IPS-11a (cell line): ENCODE results near the gene RNF7.
"Not testable (repeated sequence)": the region's sequence is repeated elsewhere in the genome, so short reads cannot be mapped to it uniquely, and the experiment has no call there.

Experiments used
- H3K4me3 ChIP-seq: one replicate; pipeline ENCODE4 v1.5.1; 2013; ENCODE audit warnings: low read depth, low read length, control low read depth

Gene RNF7

DNA sequence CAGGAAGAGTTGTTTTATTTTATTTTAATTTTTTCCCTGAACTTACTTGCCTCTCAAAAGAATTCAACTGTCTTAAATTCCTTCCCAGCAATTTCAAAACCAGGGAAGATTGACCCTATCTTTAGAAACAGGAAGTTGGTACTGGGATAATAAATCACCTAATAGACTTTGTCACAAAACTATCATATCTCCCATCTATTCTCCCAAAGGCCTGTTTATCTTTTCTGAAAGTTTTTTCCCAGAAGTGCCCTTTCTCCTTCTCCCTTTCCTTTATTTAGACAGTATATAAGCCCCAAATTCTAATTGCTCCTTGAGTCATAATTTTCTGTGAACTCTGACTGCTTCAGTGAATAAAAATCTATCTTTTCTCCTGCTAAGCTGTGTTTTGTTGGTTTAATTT lies 2.9 kb upstream of the RNF7 start:
- H3K4me3 ChIP-seq, result no peak overlapping the region

DNA sequence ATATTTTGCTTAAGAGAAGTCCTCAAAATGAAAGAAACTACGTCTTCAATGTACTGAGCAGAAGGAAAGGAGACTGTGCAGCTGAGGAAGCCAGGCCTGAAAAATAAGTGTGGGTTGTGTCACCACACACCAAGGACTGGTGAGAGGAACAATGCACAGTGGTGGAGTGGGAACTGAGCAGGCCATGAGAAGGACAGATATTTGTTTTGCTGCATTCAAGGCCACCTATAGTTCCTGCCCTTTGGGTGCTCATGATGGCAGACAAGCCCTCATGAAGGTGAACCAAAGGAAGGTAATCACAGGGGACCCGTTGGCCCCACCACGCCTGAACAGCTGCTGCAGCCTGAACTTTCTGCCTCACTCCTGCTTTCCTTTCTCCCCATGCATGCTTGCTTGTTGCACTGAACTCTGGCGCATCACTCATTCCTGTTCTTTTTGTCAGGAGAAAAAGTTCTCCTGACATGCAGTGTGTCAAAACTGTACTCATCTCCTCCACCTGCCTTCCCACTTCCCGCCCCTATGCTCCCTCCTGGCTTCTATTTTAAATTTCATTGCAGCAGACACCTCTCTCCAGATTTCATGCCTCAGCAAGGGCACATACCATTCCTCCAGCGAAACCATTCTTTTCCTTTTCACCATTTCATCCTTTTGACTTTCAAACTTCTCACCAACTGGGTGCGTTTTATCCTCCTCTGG lies 2.2 kb upstream of the RNF7 start:
- H3K4me3 ChIP-seq, result no peak overlapping the region

DNA sequence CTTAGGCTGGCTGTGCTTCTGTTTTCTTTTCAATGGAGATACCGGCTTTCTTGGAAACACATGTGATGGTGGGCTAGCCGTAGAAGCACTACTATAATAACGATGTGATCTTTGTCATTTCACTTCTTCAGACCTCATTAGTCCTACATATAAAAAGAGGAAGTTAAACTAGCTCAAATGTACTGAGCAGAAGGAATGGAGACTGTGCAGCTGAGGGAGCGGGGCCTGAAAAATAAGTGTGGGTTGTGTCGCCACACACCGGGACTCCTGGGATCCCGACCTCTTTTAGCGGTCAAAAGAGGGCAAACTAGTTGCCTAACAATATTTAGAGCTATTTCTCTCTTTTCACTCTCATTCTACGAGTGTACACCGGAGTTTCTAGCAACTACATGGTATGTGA lies 1.0 kb upstream of the RNF7 start:
- H3K4me3 ChIP-seq, result no peak overlapping the region

DNA sequence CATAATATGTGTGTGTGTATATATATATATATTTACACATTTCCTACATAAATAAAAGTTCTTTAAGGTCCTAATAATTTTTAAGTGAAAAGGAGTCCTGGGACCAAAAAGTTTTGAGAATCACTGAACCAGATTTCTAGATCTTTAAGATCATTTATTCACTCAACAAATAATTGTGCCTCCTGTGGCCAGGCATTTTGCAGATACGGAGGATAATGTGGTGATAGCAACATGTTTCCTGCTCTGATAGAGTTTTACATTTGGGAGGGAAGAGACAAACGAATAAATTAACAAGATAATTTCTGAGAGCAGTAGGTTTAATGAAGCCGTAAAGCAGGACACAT lies 448 bp upstream of the RNF7 start:
- H3K4me3 ChIP-seq, result peak overlapping the region; percentile 38

DNA sequence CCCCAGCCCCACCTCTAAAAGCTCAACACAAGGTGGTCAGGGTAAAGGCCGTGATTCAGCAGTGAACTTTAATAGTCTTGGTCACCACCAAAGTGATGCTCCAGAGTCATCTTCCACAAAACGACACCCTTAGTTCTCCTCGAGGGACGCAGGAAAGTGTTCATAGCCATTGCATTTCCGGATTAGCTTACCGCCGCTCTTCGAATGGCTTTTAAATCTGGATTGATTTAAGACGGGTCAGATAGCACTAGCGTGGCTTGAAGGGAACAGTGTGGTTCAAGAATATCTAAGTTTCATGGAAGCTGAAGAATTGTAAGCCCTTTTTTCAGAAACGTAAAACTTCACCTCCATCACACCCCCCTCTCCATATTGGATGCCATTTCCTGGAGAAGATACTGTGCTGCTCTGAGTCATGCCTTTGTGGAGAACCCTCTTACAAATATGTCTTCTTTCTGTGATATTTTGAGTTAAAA lies 829 bp downstream of the RNF7 start:
- H3K4me3 ChIP-seq, result peak overlapping the region; percentile 96

DNA sequence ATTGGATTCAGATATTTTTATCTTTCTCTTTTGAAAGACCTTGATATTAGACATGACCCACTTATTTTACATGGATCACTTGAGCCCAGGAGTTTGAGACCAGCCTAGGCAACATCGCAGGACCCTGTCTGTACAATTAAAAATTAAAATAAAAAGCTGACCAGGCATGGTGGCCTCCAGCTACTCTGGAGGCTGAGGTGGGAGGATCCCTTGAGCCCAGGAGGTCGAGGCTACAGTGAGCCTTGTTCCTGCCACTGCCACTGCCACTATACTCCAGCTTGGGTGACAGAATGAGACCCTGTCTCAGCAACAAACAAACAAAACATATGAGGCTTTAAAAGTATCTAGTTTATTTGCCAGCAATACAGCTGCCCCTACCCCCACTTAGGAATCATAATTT lies 1.6 kb downstream of the RNF7 start:
- peak overlapping the region; percentile 96 for H3K4me3 ChIP-seq

DNA sequence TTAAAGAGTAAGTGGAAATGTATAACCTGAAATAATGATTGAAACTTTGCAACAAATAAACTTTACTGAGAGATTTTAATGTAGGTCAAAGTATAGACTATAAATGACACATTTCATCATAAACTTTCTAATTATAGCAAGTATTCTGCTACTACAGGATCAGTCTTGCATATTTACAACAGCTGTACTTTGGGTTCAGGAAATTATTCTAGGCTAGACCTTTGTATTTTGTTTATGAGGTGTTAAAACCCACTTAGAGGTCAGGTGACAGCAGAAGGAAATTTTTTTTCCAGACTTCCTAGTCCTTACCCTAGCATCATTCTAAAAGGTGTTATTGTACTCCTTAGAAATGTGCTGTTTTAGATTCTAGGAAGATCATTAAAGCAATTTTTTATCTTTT lies 2.3 kb downstream of the RNF7 start:
- H3K4me3 ChIP-seq, result no peak overlapping the region

DNA sequence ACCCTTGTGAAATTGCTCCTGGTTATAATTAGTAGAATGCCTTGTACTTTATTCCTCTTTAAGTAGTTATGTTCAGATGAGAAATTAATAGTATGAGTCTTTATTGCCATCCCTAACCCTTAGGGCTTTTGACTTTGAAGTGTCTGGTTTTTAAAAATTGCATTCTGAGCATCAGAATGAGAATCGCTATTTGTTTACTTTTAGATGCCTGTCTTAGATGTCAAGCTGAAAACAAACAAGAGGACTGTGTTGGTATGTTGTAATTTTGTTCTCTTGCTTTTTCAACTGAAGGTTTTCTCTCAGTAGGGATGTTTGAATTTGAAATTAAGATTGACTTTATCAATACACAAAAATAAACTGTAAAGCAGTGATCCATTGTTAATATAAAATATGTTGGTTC lies 5.2 kb downstream of the RNF7 start:
- H3K4me3 ChIP-seq, result no peak overlapping the region

DNA sequence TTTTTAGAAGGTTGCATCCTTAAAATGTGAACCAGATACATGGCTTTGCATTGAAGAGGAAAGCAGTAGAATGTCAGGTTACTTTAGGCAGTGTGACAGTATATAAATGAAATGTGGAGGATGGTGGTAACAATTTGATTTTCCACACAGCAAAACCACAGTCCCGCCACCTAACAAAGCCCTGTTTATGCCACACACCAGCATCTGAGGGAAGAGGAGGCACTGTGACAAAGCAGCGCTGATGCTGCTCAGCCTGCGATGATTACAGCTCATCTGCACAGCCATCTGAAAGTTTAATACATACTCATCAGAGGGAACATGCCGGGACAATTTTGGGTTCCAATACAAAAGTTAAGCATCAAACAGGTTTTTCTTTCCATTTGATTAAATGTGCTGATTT lies 8.9 kb downstream of the RNF7 start:
- H3K4me3 ChIP-seq, result no peak overlapping the region

DNA sequence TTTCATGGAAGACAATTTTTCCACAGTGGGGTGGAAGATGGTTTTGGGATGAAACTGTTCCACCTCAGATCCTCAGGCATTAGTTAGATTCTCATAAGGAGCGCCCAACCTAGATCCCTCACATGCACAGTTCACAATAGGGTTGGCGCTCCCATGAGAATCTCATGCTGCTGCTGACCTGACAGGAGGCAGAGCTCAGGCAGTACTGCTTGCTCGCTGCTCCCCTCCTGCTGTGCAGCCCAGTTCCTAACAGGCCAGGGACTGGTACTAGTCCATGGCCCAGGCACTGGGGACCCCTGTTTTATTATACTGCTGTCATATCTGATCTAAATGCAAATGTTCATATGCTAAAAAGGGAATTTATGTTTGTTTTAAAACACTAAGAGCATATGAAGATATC lies 15.3 kb downstream of the RNF7 start:
- no peak overlapping the region for H3K4me3 ChIP-seq

DNA sequence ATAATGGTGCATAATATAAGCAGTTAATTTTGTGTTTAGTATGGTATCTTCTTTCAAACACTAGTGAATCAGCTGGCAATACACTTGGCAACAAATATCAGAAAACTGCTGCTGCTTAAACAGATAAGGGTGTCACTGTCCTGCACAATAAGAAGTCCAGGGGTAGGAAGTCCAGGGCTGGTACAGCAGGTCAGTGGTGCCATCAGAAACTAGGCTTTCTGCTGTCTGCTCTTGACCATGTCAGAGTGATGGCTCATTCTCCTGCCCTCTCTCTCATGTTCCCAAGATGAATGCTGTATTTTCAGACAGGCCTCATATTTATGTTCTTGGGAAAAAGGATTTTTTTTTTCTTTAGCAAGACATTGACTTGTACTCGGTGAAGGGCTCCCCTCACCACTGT lies 15.9 kb downstream of the RNF7 start:
- no peak overlapping the region for H3K4me3 ChIP-seq

DNA sequence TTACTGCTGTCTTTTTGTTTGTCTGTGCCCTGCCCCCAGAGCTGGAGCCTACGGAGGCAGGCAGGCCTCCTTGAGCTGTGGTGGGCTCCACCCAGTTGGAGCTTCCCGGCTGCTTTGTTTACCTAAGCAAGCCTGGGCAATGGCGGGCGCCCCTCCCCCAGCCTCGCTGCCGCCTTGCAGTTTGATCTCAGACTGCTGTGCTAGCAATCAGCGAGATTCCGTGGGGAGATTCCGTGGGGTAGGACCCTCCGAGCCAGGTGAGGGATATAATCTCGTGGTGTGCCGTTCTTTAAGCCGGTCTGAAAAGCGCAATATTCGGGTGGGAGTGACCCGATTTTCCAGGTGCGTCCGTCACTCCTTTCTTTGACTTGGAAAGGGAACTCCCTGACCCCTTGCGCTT lies 24.5 kb downstream of the RNF7 start:
- not testable (repeated sequence) for H3K4me3 ChIP-seq

DNA sequence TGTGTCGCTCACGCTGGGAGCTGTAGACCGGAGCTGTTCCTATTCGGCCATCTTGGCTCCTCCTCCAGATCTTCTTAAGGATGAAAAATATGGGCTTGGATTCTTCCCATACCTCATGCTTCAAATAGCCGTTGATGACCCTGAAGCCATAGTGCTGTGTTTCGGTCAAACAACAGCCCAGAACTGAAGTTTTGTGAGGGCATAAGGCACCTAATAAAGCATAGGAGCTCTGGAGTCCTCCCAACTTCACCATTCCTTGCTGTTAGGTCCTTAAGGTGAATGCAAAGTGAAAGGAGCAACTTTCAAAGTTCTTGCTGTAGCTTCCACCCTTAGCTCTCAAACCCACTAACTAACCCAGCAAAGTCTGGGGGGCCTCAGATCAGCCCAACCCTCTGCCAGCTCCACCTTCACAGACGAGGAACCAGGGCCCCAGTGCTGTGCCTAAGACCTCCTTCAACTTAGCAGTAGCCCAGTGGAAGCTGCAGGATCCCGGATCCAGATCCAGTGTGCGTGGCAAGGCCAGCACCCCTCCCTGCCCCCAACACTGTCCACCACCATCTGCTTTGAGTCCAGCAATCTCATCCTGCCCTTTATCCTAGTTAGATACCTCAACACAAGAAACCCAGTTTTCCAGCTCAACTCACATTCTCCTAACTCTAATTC lies 25.1 kb downstream of the RNF7 start, which contains the start of gene GRK7:
TSS of gene GRK7 (plus strand) at position 321 of the 663 bp plus-strand sequence. CDS start 14,877 bp downstream, outside the sequence.
- no peak within 1 kb of the TSS for H3K4me3 ChIP-seq

DNA sequence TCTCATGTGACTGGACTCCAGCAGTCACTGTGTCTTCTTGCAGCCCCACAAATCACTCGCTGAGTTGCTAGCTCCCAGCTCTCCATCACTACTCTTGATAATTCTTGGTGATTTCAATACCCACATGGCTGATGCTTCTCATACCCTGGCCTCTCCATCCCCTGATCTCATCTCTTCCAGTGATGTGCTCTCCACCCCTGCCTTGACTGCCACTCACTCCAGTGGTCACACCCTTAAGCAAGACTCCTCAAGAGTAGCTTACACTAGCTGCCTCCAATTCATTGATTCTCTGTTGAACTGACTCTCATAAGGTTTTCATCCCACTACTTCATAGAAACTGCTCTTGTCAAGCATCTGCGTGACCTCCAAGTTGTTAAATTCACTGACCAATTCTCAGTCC lies 25.9 kb downstream of the RNF7 start:
- H3K4me3 ChIP-seq, result no peak overlapping the region

DNA sequence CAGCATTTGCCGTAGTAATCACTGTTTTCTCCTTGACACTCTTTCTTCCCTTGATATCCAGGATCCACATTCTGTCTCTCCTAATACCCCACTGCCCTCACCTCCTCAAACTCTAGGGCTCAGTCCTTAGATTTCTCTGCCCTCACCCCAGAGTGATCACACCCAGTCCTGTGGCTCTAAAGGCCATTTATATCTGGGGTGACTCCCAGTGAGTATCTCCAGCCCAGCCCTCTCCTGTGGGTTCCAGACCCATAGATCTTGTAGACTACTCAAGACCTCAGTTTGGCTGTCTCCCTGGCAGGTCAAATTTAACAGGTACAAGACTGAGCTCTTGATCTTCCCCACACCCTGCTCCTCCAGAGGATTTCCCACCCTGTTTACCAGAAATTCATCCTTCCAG lies 26.4 kb downstream of the RNF7 start:
- H3K4me3 ChIP-seq, result no peak overlapping the region

DNA sequence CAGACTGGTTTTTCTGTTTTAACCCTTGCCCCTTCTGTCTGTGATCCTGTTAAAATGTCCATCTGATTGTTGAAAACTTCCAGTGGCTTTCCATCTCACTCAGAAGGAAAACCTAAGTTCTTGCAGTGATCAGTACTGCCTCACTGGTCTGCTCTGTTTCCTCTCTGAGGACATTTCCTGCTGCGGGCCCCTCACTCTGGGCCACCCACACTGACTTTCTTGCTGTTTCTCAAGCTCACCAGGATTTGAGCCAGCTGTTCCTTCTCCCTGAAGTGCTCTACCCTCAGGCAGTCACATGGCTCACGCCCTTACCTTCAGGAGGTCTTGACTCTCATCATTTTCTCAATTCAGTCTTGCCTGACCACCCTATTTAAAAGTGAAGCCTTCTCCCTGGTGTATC lies 26.9 kb downstream of the RNF7 start:
- no peak overlapping the region for H3K4me3 ChIP-seq

DNA sequence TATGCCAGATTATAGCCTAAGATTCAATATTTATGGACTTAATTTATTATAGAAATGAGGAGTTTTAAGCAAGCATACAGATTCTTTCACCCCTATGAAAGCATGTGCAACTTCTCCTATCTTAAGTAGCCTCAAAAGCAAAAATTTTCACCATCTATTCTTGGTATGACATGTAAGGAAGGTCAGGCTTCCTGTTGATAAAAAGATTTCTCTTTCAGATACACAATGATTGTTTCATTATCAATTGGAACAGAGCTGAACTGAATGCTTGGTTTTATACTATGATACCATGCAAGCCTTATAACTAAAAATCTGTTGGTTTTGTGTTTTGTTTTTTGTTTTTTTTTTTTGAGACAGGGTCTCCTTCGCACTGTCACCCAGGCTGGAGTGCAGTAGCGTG lies 29.0 kb downstream of the RNF7 start:
- no peak overlapping the region for H3K4me3 ChIP-seq

DNA sequence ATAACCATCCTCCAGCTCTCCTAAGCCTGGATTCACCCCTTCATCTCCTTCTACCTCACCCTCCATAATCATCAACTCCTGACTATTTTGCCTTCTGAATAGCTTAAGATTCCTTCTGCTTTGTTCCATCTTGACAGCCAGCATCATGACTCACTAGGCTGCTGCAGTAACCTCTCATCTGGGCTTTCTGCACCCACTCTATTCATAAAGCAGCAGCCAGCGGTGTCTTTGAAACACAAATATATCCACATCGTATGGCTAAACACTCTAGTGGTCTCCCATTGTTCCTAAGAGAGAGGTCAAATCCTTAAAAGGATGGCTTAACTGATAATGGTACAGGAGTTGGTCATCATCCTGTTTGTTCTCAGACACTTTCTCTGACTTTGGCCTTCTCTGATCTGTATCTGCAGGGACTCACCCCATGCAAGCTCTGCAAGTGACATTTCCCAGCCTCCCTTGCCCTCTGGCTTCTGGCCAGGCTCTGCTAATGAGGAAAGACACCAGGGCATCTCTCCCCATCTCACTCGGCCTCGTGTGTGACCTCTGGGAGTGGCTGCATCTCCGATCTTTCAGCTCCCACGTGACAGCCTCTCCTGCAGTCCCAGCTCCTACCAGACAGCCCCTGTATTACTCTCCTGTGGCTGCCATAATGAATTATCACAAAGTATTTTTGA lies 31.3 kb downstream of the RNF7 start:
- no peak overlapping the region for H3K4me3 ChIP-seq

DNA sequence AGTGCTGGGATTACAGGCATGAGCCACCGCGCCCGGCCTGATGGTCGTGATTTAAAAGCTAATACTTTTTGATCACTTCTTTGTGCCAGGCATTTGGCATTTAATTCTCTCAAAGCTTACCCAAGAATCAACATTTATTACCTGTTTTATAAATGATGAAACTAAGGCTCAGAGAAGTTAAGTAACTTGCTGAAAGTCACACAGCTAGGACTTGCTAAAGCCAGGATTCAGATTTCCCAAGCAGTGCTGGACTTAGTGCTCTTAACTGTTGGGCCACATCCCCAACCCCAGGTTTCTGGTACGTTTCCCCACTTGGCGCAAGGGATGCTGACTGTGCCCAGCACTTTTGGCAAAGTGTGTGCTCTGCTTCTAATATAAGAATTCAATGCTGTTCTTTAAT lies 35.6 kb downstream of the RNF7 start:
- no peak overlapping the region for H3K4me3 ChIP-seq

DNA sequence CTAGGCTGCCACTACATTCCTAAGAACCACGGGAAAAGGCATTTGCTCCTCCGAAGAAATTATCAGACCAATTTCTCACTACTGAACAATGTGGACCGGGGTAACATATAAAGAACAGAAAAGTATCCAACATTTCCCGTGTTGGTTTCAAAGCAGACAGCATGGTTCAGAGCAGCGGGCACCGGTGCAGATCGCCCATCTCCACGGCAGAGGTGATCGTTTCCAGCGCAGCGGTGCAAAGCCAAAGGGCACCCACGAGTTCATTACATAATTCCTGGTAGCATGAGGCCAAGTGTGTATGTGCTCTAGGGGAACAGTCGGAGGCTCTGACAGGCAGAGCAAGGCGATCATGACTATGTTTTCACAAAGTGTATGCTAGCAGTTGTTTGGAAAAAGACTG lies 38.3 kb downstream of the RNF7 start:
- no peak overlapping the region for H3K4me3 ChIP-seq

DNA sequence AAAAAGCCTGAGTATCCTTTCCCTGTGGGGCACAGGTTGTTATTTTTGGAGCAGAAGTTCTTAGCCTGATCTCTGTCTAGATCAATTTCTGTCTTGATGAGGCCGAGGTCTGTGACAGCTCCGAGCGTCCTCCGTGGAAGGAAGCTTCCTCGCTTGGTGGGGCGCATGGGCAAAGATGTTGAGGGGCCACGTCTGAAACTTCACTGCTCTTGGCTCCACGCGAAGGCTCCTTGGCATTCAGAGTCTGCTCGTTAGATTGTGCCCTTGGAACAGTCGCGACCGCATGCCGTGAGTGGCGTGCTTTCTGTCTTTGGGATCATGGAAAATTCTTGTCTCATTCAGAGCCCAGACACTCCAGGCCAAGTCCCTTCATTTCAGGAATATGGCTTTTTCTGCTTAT lies 38.8 kb downstream of the RNF7 start:
- H3K4me3 ChIP-seq, result no peak overlapping the region
